HUES6 (cell line): ENCODE measurements around the gene C3.
"Not testable (repeated sequence)": the region's sequence is repeated elsewhere in the genome, so short reads cannot be mapped to it uniquely, and the experiment has no call there.

Experiments used
- H3K27ac ChIP-seq: 2 replicates; pipeline ENCODE4 v1.7.0; 2013; ENCODE audit warnings: low read depth, mild to moderate bottlenecking, low read length, inconsistent platforms
- H3K27me3 ChIP-seq: 2 replicates; pipeline ENCODE4 v1.6.1; 2013; ENCODE audit warnings: low read length; ENCODE audit not compliant: control insufficient read depth, insufficient read depth
- H3K36me3 ChIP-seq: 2 replicates; pipeline ENCODE4 v1.6.1; 2013; ENCODE audit warnings: low read length; ENCODE audit not compliant: control insufficient read depth, insufficient read depth
- H3K4me1 ChIP-seq: 2 replicates; pipeline ENCODE4 v1.6.1; 2013; ENCODE audit warnings: low read length; ENCODE audit not compliant: control insufficient read depth, insufficient read depth
- H3K4me3 ChIP-seq: 2 replicates; pipeline ENCODE4 v1.5.1; 2013; ENCODE audit warnings: low read depth, low read length
- H3K9ac ChIP-seq: one replicate; pipeline ENCODE4 v1.6.1; 2013; ENCODE audit warnings: mild to moderate bottlenecking, low read length
- H3K9me3 ChIP-seq: 2 replicates; pipeline ENCODE4 v1.6.1; 2013; ENCODE audit warnings: low read depth, low read length; ENCODE audit not compliant: control insufficient read depth, insufficient read depth

The C3 gene

DNA sequence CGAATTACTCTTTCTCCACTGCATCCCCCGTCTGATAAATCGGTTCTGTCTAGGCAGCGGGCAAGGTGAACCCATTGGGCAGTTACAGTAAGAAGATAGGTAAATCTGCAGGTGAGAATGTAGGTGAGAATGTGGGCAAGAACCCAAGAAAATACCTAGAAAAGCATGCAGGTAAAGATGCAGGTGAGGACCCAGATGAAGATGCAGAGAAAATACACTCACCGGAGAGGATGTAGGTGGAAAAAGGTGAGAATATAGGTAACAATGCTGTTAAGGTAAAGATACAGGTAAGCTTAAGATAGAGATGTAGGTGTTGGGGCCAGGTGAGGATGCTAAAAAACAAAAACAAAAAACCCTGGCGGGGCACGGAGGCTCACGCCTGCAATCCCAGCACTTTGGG lies 44.2 kb downstream of the C3 start:
- H3K27me3 ChIP-seq = no peaks in the 10 kb centered on the region
- H3K4me1 ChIP-seq = peaks cover 19% of the 10 kb centered on the region

DNA sequence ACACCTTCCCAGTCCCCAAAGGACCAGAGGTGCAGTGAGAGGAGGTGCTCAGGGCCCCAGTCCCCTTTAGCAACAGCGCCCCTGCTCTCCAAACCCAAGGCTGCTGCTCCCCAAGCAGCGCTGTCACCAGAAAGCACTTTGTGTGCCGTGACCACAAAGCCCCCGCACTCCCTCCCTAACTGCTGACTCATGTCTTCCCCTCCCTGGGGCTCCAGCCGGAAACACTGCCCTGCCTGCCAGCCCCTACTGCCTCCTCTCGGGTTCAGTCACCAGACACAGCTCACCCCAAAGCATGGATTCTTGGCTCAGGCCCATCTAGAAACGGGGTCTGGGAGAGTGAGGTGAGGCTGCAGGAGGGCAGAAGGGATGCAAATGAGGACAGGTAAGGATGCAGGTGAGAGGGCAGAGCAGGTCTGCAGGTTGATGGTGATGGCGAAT lies 45.6 kb downstream of the C3 start:
- Histone ChIP-seq H3K36me3 (peaks cover 6% of the 10 kb centered on the region; the same call in 1 of the 2 replicates), H3K27ac (no peak overlapping the region; the same call in 1 of the 2 replicates), H3K27me3 (no peaks in the 10 kb centered on the region), H3K9ac (peak overlapping the region; percentile 14), H3K9me3 (no peaks in the 10 kb centered on the region; the same call in 1 of the 2 replicates), H3K4me3 (no peak overlapping the region; the same call in 1 of the 2 replicates), H3K4me1 (peaks cover 19% of the 10 kb centered on the region)

More for the DNA sequence above, 44.2 kb downstream of the C3 start:
- H3K27ac ChIP-seq = no peak overlapping the region
- H3K9me3 ChIP-seq = 0 out of 2 replicates have a peak, but pooled peaks cover 5% of the 10 kb centered on the region
- no peak overlapping the region for H3K9ac ChIP-seq
- H3K4me3 ChIP-seq = no peak overlapping the region
- H3K36me3 ChIP-seq = peaks cover 14% of the 10 kb centered on the region; the same call in 1 of the 2 replicates

DNA sequence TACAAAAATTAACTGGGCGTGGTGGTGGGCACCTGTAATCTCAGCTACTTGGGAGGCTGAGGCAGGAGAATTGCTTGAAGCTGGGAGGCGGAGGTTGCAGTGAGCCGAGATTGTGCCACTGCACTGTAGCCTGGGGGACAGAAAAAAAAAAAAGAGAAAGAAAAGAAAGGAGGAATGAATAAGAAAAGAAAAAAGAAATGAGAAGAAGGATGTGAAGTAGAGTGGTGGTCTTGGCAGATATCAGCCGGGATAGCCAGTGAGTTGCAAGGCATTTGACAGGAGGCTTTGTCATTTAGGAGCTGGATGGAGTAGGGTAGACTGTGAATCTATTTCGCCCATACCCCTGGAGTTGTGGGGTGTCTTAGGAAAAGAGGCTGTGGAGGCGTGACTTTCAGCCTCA lies 46.0 kb downstream of the C3 start:
- H3K9me3 ChIP-seq, H3K36me3 ChIP-seq, H3K4me3 ChIP-seq, H3K27me3 ChIP-seq, H3K27ac ChIP-seq: not testable (repeated sequence)
- Histone ChIP-seq H3K9ac (peak overlapping the region; percentile 14), H3K4me1 (peaks cover 19% of the 10 kb centered on the region)

DNA sequence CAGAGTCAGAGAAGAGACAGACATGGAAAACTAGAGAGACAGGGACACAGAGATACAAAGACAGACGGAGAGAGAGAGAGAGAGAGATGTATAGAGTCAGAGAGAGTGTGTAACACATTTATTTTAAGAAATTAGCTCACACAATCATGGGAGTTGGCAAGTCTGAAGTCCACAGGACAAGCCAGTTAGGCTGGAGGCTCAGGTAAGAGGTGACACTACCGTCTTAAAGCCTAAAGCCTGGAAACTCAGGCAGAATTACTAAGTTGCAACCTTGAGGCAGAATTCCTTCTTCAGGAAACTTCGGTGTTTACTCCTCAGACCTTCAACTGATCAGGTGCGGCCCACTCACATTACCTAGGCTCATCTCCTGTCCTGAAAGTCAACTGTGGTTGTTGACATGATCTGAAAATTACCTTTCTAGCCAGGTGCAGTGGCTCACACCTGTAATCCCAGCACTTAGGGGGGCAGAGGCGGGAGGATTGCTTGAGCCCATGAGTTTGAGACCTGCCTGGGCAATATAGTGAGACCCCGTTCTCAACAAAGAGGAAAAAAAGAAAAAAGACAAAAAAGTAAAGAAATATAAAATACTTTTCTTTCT lies 47.7 kb downstream of the C3 start:
- peaks cover 16% of the 10 kb centered on the region for H3K4me1 ChIP-seq
- H3K9ac ChIP-seq = no peak overlapping the region
- H3K9me3 ChIP-seq = no peaks in the 10 kb centered on the region; the same call in 1 of the 2 replicates
- no peak overlapping the region for H3K4me3 ChIP-seq
- no peaks in the 10 kb centered on the region for H3K36me3 ChIP-seq
- no peak overlapping the region for H3K27ac ChIP-seq
- H3K27me3 ChIP-seq = no peaks in the 10 kb centered on the region

DNA sequence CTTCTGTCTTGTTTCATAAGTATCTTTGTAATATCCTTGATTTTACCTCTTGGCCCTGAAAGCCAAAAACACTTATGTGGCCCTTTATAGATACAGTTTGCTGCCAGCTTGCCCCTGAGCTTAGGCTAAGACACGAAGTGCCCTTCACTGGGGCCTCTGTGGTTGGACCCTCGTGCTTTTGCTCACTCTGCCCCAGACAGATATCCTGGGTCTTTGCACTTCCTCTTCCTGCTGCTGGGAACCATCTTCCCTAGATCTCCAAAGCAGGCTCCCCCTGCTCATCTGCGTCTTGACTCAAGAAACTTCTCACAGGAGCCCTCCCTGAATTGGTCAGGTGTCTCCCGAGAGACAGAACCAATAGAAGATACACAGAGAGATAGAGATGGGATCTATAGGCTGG lies 48.5 kb downstream of the C3 start:
- no peaks in the 10 kb centered on the region for H3K27me3 ChIP-seq
- H3K27ac ChIP-seq = no peak overlapping the region
- H3K4me1 ChIP-seq = peaks cover 11% of the 10 kb centered on the region
- no peak overlapping the region for H3K9ac ChIP-seq
- no peaks in the 10 kb centered on the region for H3K36me3 ChIP-seq
- H3K4me3 ChIP-seq = no peak overlapping the region
- no peaks in the 10 kb centered on the region; the same call in 1 of the 2 replicates for H3K9me3 ChIP-seq

DNA sequence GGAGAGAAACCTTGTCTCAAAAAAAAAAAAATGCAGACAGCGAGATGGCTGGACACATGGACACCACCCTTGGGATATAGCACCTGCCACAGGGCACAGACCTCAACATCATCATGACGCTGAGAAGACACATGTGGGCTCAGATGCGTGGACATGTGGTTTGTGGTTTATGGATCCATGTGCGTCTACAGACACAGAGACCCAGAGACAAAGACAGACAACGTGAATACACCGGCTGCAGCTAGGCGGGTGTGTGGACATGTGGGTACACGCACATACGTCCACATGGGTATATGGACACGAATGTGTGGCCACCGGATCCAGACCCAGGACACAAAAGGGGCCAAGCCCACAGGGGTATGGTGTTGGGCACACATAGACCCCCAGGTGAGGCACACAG lies 51.8 kb downstream of the C3 start:
- H3K36me3 ChIP-seq = no peaks in the 10 kb centered on the region
- H3K27me3 ChIP-seq = no peaks in the 10 kb centered on the region
- H3K4me1 ChIP-seq = no peaks in the 10 kb centered on the region
- H3K4me3 ChIP-seq = no peak overlapping the region
- no peak overlapping the region for H3K27ac ChIP-seq
- H3K9ac ChIP-seq = no peak overlapping the region
- H3K9me3 ChIP-seq = no peaks in the 10 kb centered on the region; the same call in 1 of the 2 replicates

DNA sequence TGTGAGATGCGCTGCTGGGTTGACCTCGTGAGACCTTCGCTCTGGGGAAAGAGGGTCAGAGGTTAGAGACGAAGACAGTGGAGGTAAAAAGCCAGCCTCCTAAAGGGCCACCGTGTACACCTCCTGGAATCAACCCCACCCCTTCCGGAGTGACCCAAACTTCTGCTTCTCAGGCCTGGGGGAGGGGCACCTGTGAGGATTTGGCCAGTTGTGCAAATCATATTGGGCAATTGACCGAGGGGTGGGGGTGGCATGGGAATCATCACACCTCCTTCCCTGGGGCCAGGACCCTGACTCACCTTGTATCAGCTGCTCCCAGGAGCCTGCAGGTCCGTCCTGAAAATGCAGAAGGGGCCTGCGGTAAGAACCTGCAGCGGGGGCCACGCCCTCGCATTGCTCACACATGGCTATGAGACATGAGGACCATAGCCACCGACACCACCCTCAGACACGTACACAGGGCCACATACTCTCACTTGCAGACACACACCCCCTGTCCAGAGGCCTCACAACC lies 53.3 kb downstream of the C3 start:
- Histone ChIP-seq H3K9me3 (peaks cover 6% of the 10 kb centered on the region), H3K36me3 (no peaks in the 10 kb centered on the region), H3K27me3 (no peaks in the 10 kb centered on the region), H3K27ac (no peak overlapping the region), H3K9ac (no peak overlapping the region), H3K4me3 (no peak overlapping the region), H3K4me1 (no peaks in the 10 kb centered on the region)

DNA sequence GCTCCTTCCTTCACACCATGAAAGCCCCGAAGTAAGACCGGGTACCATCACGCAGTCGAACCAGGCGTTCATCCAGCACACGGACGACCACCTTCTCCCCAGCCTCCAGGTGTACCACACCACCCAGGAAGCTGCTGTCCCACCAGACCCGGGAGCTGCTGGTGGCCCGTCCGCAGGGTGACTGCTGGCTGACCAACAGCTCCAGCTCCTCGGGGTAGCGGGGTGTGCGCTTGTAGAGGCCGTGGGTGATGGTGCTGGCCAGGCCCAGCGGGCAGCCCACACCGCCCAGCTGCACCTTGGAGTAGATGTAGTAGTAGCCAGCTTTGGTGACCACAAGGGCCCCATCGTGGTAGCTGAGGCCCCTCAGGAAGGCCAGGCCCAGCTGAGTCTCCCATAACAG lies 55.5 kb downstream of the C3 start:
- H3K27me3 ChIP-seq = 0 out of 2 replicates have a peak, but pooled peaks cover 2% of the 10 kb centered on the region
- H3K4me3 ChIP-seq = no peak overlapping the region
- H3K36me3 ChIP-seq = no peaks in the 10 kb centered on the region
- H3K9me3 ChIP-seq = peaks cover 6% of the 10 kb centered on the region; the same call in 1 of the 2 replicates
- H3K27ac ChIP-seq = no peak overlapping the region
- peaks cover 3% of the 10 kb centered on the region; the same call in 1 of the 2 replicates for H3K4me1 ChIP-seq
- no peak overlapping the region for H3K9ac ChIP-seq

DNA sequence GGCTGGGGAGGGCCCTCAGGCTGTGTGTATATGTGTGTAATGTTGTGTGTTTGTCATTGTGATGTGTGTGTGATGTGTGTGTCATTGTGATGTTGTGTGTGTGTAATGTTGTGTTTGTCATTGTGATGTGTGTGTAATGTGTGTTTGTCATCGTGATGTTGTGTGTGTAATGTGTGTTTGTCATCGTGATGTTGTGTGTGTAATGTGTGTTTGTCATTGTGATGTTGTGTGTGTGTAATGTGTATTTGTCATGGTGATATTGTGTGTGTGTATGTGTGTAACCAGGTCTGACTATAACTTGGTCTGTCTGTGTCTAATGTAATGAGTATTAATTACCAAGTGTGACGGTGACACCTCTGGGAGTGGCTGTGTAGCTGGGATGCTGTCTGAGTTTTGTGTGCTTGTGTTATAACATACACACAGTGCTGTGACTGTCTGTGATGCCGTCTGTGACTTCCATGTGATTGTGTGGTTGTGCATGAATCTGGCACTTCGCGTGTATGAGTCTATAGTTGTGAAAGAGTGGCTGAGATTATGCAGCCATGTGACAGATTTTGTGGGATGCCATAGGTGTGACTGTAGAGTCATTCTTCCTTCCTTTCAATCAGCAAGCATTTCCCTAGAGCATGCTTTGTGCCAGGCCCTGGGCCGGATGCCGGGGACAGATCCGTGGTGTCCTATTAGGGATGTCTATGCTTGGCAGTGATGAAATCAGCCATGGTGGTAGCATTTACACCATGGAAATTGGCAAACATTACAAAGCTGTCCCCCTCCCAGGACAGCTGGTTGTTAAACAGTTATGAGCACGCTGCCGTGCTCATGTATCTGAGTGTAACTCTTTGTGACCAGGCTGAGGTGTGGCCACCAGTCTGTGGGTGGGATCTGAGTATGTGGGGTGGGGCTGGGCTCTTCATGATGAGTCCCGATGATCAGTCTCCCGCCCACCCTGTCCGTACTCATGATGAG lies 56.9 kb downstream of the C3 start:
- H3K27me3 ChIP-seq = 0 out of 2 replicates have a peak, but pooled peaks cover 2% of the 10 kb centered on the region
- no peak overlapping the region for H3K9ac ChIP-seq
- H3K4me3 ChIP-seq = no peak overlapping the region
- no peak overlapping the region for H3K27ac ChIP-seq
- no peaks in the 10 kb centered on the region for H3K36me3 ChIP-seq
- H3K4me1 ChIP-seq = peaks cover 8% of the 10 kb centered on the region; the same call in 1 of the 2 replicates
- peaks cover 6% of the 10 kb centered on the region; the same call in 1 of the 2 replicates for H3K9me3 ChIP-seq

DNA sequence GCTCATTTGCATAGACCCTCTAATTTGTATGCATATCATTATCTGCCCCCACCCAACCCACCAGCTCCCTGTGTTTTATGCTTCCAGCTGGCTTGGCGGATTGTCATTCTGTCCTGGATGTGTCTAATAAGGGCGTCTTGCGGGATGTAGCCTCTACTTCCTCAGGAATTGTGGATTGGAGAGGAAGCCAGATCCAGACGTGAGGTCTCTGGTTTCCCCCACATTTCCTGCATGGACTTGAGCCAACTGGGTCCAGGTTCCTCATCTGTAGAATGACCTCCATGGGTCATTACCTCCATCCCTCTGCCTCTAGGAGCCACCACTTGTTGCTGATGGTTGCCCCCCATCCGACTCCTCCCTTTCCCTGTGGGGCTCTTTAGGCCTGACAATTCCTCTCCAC lies 57.7 kb downstream of the C3 start:
- H3K9me3 ChIP-seq = peaks cover 6% of the 10 kb centered on the region; the same call in 1 of the 2 replicates
- no peak overlapping the region for H3K4me3 ChIP-seq
- peaks cover 9% of the 10 kb centered on the region; the same call in 1 of the 2 replicates for H3K4me1 ChIP-seq
- no peak overlapping the region for H3K9ac ChIP-seq
- H3K36me3 ChIP-seq = no peaks in the 10 kb centered on the region
- no peak overlapping the region for H3K27ac ChIP-seq
- 0 out of 2 replicates have a peak, but pooled peaks cover 2% of the 10 kb centered on the region for H3K27me3 ChIP-seq
